GM06990 (cell line): ENCODE data around the gene LENG8.
"Not testable (repeated sequence)": the region's sequence is repeated elsewhere in the genome, so short reads cannot be mapped to it uniquely, and the experiment has no call there.

Experiments
- DNase-seq: peaks from one replicate; pipeline ENCODE4 v3.0.0-alpha.2; 2011; ENCODE audit not compliant: insufficient read length; ENCODE audit errors: extremely low read depth
- H3K27me3 ChIP-seq: replicated peaks from 2 replicates; pipeline ENCODE4 v1.6.0; 2011; ENCODE audit warnings: low read length; ENCODE audit not compliant: control insufficient read depth, insufficient read depth
- H3K36me3 ChIP-seq: 2 replicates; pipeline ENCODE4 v1.5.1; 2011; ENCODE audit warnings: low read length; ENCODE audit not compliant: control insufficient read depth, insufficient read depth
- H3K4me3 ChIP-seq: replicated peaks from 2 replicates; pipeline ENCODE4 v1.5.1; 2011; ENCODE audit warnings: low read depth, mild to moderate bottlenecking, control low read depth, low read length
- CTCF ChIP-seq: IDR thresholded peaks from 2 replicates; pipeline ENCODE4 v1.5.1; 2011; ENCODE audit warnings: low read length, control low read depth, mild to moderate bottlenecking, inconsistent platforms; ENCODE audit not compliant: insufficient read depth, poor library complexity, severe bottlenecking

LENG8 gene

GRCh38 chr19:54507824-54508223 is 58.8 kb downstream of the LENG8 start:
- no peak for TF ChIP-seq CTCF
- no peaks in the 10 kb centered on the region for H3K36me3 ChIP-seq
- DNase-seq = no peak

DNA sequence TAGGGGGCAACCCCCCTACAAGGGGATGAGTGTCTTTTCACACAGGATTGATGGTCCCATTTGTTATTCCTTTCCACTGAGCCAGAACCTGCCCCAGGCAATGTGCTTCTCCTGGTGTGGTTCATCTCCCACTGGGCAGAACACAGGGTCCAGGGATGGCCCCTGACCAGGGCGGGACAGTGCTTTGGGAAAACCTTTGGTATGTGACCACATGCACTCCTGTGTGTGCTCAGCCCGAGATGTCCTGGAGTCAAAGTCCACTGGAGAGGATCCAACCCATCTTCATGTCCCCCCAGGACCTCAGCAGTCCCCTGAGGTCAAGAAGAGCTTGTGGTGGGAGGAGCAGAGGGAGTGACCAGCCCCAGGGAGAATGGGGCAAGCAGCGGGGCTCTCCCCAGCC is 59.5 kb downstream of the LENG8 start:
- H3K27me3 ChIP-seq, DNase-seq, H3K4me3 ChIP-seq, H3K36me3 ChIP-seq: not testable (repeated sequence)

More at GRCh38 chr19:54507824-54508223, 58.8 kb downstream of the LENG8 start:
- no peak overlapping the region for H3K4me3 ChIP-seq
- no peaks in the 10 kb centered on the region for H3K27me3 ChIP-seq

DNA sequence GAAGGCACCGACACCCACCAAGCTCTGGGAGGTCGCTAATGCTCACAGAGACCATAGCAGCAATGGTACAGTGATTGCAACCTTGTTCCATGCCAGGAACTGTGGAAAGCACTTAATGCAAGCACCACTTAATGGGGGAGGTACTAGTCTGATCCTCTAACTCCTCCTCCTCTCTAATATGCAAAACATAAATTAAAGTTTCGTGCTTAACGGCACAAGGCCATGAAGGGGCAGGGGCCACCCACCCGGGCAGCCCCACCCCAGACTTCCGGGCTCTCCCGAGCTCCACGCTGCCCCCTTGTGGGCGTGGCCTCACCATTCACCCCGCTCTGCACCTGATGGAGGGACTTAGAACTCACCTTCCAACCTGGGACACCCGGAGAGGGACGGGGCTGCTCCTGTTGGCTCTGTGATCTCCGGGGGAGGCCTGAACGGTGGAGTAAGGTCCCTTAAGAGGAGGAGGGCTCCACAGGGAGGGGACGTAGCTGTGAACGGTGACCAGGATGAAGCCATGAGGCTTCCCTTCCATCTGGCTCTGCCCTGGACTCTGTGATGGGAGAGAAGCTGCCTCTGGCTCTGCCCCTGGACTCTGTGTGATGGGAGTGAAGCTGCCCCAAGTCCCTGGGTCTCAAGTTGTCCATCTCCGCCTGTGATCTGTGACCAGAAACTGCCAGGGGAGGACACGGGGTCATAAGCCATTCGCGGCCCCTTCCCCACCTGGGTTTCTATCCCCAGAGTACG is 60.4 kb downstream of the LENG8 start:
- not testable (repeated sequence) for DNase-seq, H3K27me3 ChIP-seq, H3K36me3 ChIP-seq, H3K4me3 ChIP-seq
